Panc1 (cell line): Measurements from ENCODE around the gene KAT6B. TPM values are rescaled to one million over a fixed set of nuclear protein-coding genes. Genes with fewer than 3 reads are reported as not detected.

Experiments used
- ATAC-seq: fragments of 200-7000 bp; cut with Tn5 transposase; 2 replicates; pipeline ENCODE4 v1.9.1; 2020; ENCODE audit warnings: mild to moderate bottlenecking, moderate library complexity
- BruUV-seq: library from RNA; stranded (reverse); fragments of 400-500 nt; replicated peaks from 2 replicates; lab custom pipeline; 2021; lab: Mats Ljungman, UMichigan
- CTCF ChIA-PET: fragments of 300-600 bp; sonication (Branson Sonifier 250); formaldehyde crosslinking; loops from one replicate; lab custom pipeline; 2022; ENCODE audit warnings: antibody characterized with exemption; lab: Charles Lee
- POLR2A ChIA-PET: fragments of 300-600 bp; sonication (Branson Sonifier 250); formaldehyde crosslinking; loops from one replicate; lab custom pipeline; 2022; ENCODE audit warnings: antibody characterized with exemption; lab: Charles Lee
- DNase-seq: peaks from one replicate; pipeline ENCODE4 v3.0.0-alpha.2; 2010; ENCODE audit warnings: low read depth, low spot score
- H3K27ac ChIP-seq: 2 replicates; pipeline ENCODE4 v1.5.1; 2011; ENCODE audit warnings: mild to moderate bottlenecking, low read length, inconsistent platforms
- H3K27me3 ChIP-seq: fragments of 200-500 bp; sonication (Bioruptor generic); 2 replicates; pipeline ENCODE4 v1.6.0; 2014; ENCODE audit warnings: low read length, inconsistent platforms; ENCODE audit not compliant: control insufficient read depth, insufficient read depth
- H3K36me3 ChIP-seq: fragments of 200-500 bp; sonication (Bioruptor generic); 2 replicates; pipeline ENCODE4 v1.5.1; 2014; ENCODE audit warnings: inconsistent platforms, mild to moderate bottlenecking, low read length, moderate library complexity; ENCODE audit not compliant: control insufficient read depth, insufficient read depth
- H3K4me1 ChIP-seq: 2 replicates; pipeline ENCODE4 v1.5.1; 2011; ENCODE audit warnings: inconsistent platforms, mild to moderate bottlenecking, low read length, moderate library complexity; ENCODE audit not compliant: control insufficient read depth, insufficient read depth
- H3K4me3 ChIP-seq, 2 experiments: 2 replicates each; pipeline ENCODE4 v1.5.1; 2011 to 2012; ENCODE audit warnings: low read depth in 2 of 2, low read length in 2 of 2, mild to moderate bottlenecking in 2 of 2, inconsistent platforms in 1 of 2, moderate library complexity in 1 of 2
- H3K9me3 ChIP-seq: fragments of 200-500 bp; sonication (Bioruptor generic); 2 replicates; pipeline ENCODE4 v1.5.1; 2014; ENCODE audit warnings: low read depth, mild to moderate bottlenecking, inconsistent platforms, low read length, moderate library complexity; ENCODE audit not compliant: control insufficient read depth, insufficient read depth
- CTCF ChIP-seq: fragments of 450-650 bp; IDR thresholded peaks from 2 replicates; pipeline ENCODE4 v1.5.1; 2017; ENCODE audit warnings: mild to moderate bottlenecking
- POLR2AphosphoS5 ChIP-seq: IDR thresholded peaks from 2 replicates; pipeline ENCODE4 v1.6.1; 2012; ENCODE audit warnings: mild to moderate bottlenecking, low read depth, low read length, moderate library complexity
- REST ChIP-seq, 2 experiments: IDR thresholded peaks; 2 replicates each; pipeline ENCODE4 v1.6.1; 2011 to 2012; ENCODE audit warnings: low read depth in 2 of 2, control low read depth in 1 of 2, low read length in 1 of 2, mild to moderate bottlenecking in 1 of 2, moderate library complexity in 1 of 2; ENCODE audit not compliant: insufficient read depth in 1 of 2
- SIN3A ChIP-seq: IDR thresholded peaks from 2 replicates; pipeline ENCODE4 v1.6.1; 2012; ENCODE audit warnings: low read depth, mild to moderate bottlenecking, low read length, moderate library complexity, borderline replicate concordance; ENCODE audit not compliant: insufficient read depth
- TCF7L2 ChIP-seq: IDR thresholded peaks from 2 replicates; pipeline ENCODE4 v1.6.1; 2011; ENCODE audit warnings: mild to moderate bottlenecking, low read depth, low read length, inconsistent platforms
- in situ Hi-C: cut with HindIII; loops from 2 replicates; pipeline ENCODE4 v1.10.0; 2016; ENCODE audit warnings: low sequenced_read_pairs, low pct_unique_long_range_greater_than_20kb
- intact Hi-C: fragments of 100-400 bp; cut with micrococcal nuclease; formaldehyde crosslinking; loops from one replicate; pipeline ENCODE4 v1.10.0; 2022; ENCODE audit not compliant: unreplicated experiment
- total RNA-seq: library from RNA; stranded (reverse); gene quantifications from one replicate; pipeline ENCODE4 v1.2.1, GENCODE V29; 2021; ENCODE audit not compliant: unreplicated experiment

KAT6B gene
- total RNA-seq, 1 experiment from 2014 or later, result 31.1 TPM

GRCh38 chr10:74924251-74924963 lies 98.0 kb downstream of the KAT6B start:
- Histone ChIP-seq H3K27ac (peak overlapping the region; percentile 81), H3K27me3 (no peaks in the 10 kb centered on the region), H3K4me1 (peaks cover 47% of the 10 kb centered on the region), H3K36me3 (no peaks in the 10 kb centered on the region), H3K4me3 (no peak overlapping the region), H3K9me3 (peaks cover 10% of the 10 kb centered on the region; the same call in 1 of the 2 replicates)
- POLR2A ChIA-PET, result interaction anchor here (0.7 kb wide), 1 partner anchor 39 kb away, joined by 3 read pairs; no protein-coding TSS in a partner anchor
- no peak; the same call in 1 of the 2 replicates for TF ChIP-seq CTCF
- TF ChIP-seq SIN3A, result no peak
- TF ChIP-seq POLR2AphosphoS5, result no peak
- no peak for TF ChIP-seq REST (IDR thresholded peaks at IDR 0.05; ENCODE audit: insufficient read depth in 1 of 2, low read depth in 2 of 2, low read length in 1 of 2)
- TF ChIP-seq TCF7L2, result no peak
- BruUV-seq, result no TSS peak
- DNase-seq (peak; percentile 79), ATAC-seq (peak; percentile 75)
- in situ Hi-C loops (no loop called here), intact Hi-C loops (no loop called here)
- CTCF ChIA-PET, result no interaction called here

GRCh38 chr10:74925291-74925690 lies 98.9 kb downstream of the KAT6B start:
- ATAC-seq, result no peak
- H3K9me3 ChIP-seq, result peaks cover under 1% of the 10 kb centered on the region; the same call in 1 of the 2 replicates
- H3K4me3 ChIP-seq, result no peak overlapping the region
- intact Hi-C loops (no loop called here), in situ Hi-C loops (no loop called here)
- no peaks in the 10 kb centered on the region for H3K27me3 ChIP-seq
- TF ChIP-seq CTCF (no peak), POLR2AphosphoS5 (no peak), SIN3A (no peak)
- BruUV-seq, result no TSS peak
- DNase-seq, result no peak
- ChIA-PET CTCF (interaction anchor here (0.6 kb wide), 1 partner anchor 123 kb away, joined by 3 read pairs; no protein-coding TSS in a partner anchor), POLR2A (no interaction called here)
- H3K27ac ChIP-seq, result no peak overlapping the region; the same call in 1 of the 2 replicates
- no peaks in the 10 kb centered on the region for H3K36me3 ChIP-seq
- H3K4me1 ChIP-seq, result peaks cover 47% of the 10 kb centered on the region
